H1 (cell line): Measurements from ENCODE around the gene PRPF40B. TPM values are rescaled to one million over a fixed set of nuclear protein-coding genes. Genes with fewer than 3 reads are reported as not detected.

ENCODE experiments used
- CTCF ChIA-PET: fragments of 300-600 bp; sonication (Branson Sonifier 250); formaldehyde crosslinking; loops from one replicate; lab custom pipeline; 2021; ENCODE audit not compliant: partially characterized antibody; lab: Charles Lee
- POLR2A ChIA-PET: fragments of 300-600 bp; sonication (Branson Sonifier 250); formaldehyde crosslinking; loops from one replicate; lab custom pipeline; 2021; ENCODE audit warnings: inconsistent platforms; ENCODE audit not compliant: partially characterized antibody; lab: Charles Lee
- DNase-seq, 2 experiments: peaks; one replicate each; pipeline versions ENCODE4 v3.0.0 to v3.0.0-alpha.2; 2010 to 2022; ENCODE audit warnings: low spot score in 2 of 2, low read depth in 1 of 2, mixed read lengths in 1 of 2
- FAIRE-seq: peaks from 2 replicates; lab custom pipeline; 2011; peaks lifted over from hg19 to GRCh38; lab: Jason Lieb, UNC
- H2AFZ ChIP-seq: 2 replicates; pipeline ENCODE4 v1.8.1; 2012; ENCODE audit warnings: low read length, inconsistent platforms
- H2AK5ac ChIP-seq: 2 replicates; pipeline ENCODE4 v1.6.1; 2013; ENCODE audit warnings: low read depth, low read length
- H2BK120ac ChIP-seq: replicated peaks from 2 replicates; pipeline ENCODE3; 2013; ENCODE audit warnings: low read depth, low read length, inconsistent platforms
- H2BK12ac ChIP-seq: 2 replicates; pipeline ENCODE4 v1.6.1; 2013; ENCODE audit warnings: low read depth, low read length
- H2BK15ac ChIP-seq: 2 replicates; pipeline ENCODE4 v1.6.1; 2013; ENCODE audit warnings: low read length
- H2BK20ac ChIP-seq: 2 replicates; pipeline ENCODE4 v1.6.1; 2013; ENCODE audit warnings: low read length
- H2BK5ac ChIP-seq: 2 replicates; pipeline ENCODE4 v1.6.1; 2013; ENCODE audit warnings: low read depth, low read length
- H3K14ac ChIP-seq: 2 replicates; pipeline ENCODE4 v1.6.1; 2013; ENCODE audit warnings: inconsistent platforms; ENCODE audit not compliant: insufficient read length
- H3K18ac ChIP-seq: 2 replicates; pipeline ENCODE4 v1.6.1; 2013; ENCODE audit warnings: low read length; ENCODE audit errors: extremely low read depth
- H3K23ac ChIP-seq: 2 replicates; pipeline ENCODE4 v1.6.1; 2013; ENCODE audit warnings: inconsistent platforms; ENCODE audit not compliant: insufficient read length
- H3K23me2 ChIP-seq: 2 replicates; pipeline ENCODE4 v1.6.1; 2013; ENCODE audit warnings: low read depth, low read length
- H3K27ac ChIP-seq: 2 replicates; pipeline ENCODE4 v1.6.1; 2011; ENCODE audit warnings: low read depth, low read length, inconsistent platforms
- H3K27me3 ChIP-seq, 4 experiments: replicated peaks in 1 of 4; 1 replicate in 1 of 4; 2 replicates in 3 of 4; pipeline versions ENCODE4 v1.6.1 to v1.8.1; 2011 to 2013; ENCODE audit warnings: low read length in 3 of 4, mild to moderate bottlenecking in 3 of 4, inconsistent platforms in 2 of 4, mixed read lengths in 2 of 4, moderate library complexity in 1 of 4; ENCODE audit not compliant: control insufficient read depth in 3 of 4, insufficient read depth in 3 of 4; ENCODE audit errors: extremely low read depth in 1 of 4
- H3K36me3 ChIP-seq, 4 experiments: 2 replicates each; pipeline versions ENCODE4 v1.6.1 to v1.8.1; 2011 to 2013; ENCODE audit warnings: mild to moderate bottlenecking in 4 of 4, low read length in 3 of 4, moderate library complexity in 2 of 4, control low read depth in 1 of 4, inconsistent platforms in 1 of 4; ENCODE audit not compliant: insufficient read depth in 4 of 4, control insufficient read depth in 2 of 4
- H3K4ac ChIP-seq: replicated peaks from 2 replicates; pipeline ENCODE3; 2013; ENCODE audit warnings: low read length, low read depth, mixed read lengths, inconsistent platforms; ENCODE audit not compliant: insufficient read length
- H3K4me1 ChIP-seq, 4 experiments: replicated peaks in 1 of 4; 1 replicate in 1 of 4; 2 replicates in 3 of 4; pipeline versions ENCODE4 v1.6.1 to v1.8.1; 2011 to 2013; ENCODE audit warnings: low read length in 3 of 4, inconsistent platforms in 2 of 4, mixed read lengths in 1 of 4; ENCODE audit not compliant: insufficient read depth in 4 of 4, control insufficient read depth in 3 of 4
- H3K4me2 ChIP-seq, 2 experiments: 2 replicates each; pipeline versions ENCODE4 v1.6.1 to v1.8.1; 2011 to 2013; ENCODE audit warnings: low read depth in 2 of 2, low read length in 2 of 2, control low read depth in 1 of 2, inconsistent platforms in 1 of 2, mild to moderate bottlenecking in 1 of 2; ENCODE audit not compliant: insufficient read depth in 1 of 2
- H3K4me3 ChIP-seq, 4 experiments: fragments of 200-600, 300-600 bp in 1 of 4; sonication (generic), shearing (Covaris generic), sonication (Bioruptor Twin) in 1 of 4; 2 replicates each; pipeline versions ENCODE4 v1.5.1 to v1.8.1; 2011 to 2016; ENCODE audit warnings: low read length in 4 of 4, low read depth in 3 of 4, control low read depth in 2 of 4, inconsistent platforms in 2 of 4, mild to moderate bottlenecking in 2 of 4, mixed read lengths in 1 of 4, moderate library complexity in 1 of 4; ENCODE audit not compliant: insufficient read depth in 2 of 4; ENCODE audit errors: extremely low read depth in 1 of 4
- H3K56ac ChIP-seq: replicated peaks from 2 replicates; pipeline ENCODE3; 2013; ENCODE audit warnings: low read depth, mild to moderate bottlenecking, mixed read lengths, low read length, inconsistent platforms; ENCODE audit not compliant: insufficient read length
- H3K79me1 ChIP-seq: 2 replicates; pipeline ENCODE4 v1.6.1; 2013; ENCODE audit warnings: low read depth, low read length, control low read depth
- H3K79me2 ChIP-seq, 2 experiments: 2 replicates each; pipeline versions ENCODE4 v1.6.1 to v1.8.1; 2012 to 2013; ENCODE audit warnings: low read length in 2 of 2, mild to moderate bottlenecking in 2 of 2, inconsistent platforms in 1 of 2; ENCODE audit not compliant: insufficient read depth in 2 of 2, control insufficient read depth in 1 of 2
- H3K9ac ChIP-seq, 4 experiments: replicated peaks in 1 of 4; 1 replicate in 1 of 4; 2 replicates in 3 of 4; pipeline versions ENCODE4 v1.6.1 to v1.8.1; 2011 to 2013; ENCODE audit warnings: low read depth in 3 of 4, low read length in 3 of 4, control low read depth in 2 of 4, mild to moderate bottlenecking in 2 of 4, moderate library complexity in 2 of 4, inconsistent platforms in 1 of 4; ENCODE audit errors: extremely low read depth in 1 of 4
- H3K9me3 ChIP-seq, 2 experiments: 2 replicates each; pipeline versions ENCODE4 v1.6.1 to v1.8.1; 2012 to 2013; ENCODE audit warnings: mild to moderate bottlenecking in 2 of 2, moderate library complexity in 2 of 2, control low read depth in 1 of 2, inconsistent platforms in 1 of 2, low read depth in 1 of 2, low read length in 1 of 2, mixed read lengths in 1 of 2; ENCODE audit not compliant: insufficient read depth in 2 of 2
- H4K20me1 ChIP-seq, 2 experiments: replicated peaks in 1 of 2; 2 replicates each; pipeline versions ENCODE3 to v1.8.1; 2011 to 2013; ENCODE audit warnings: inconsistent platforms in 2 of 2, low read length in 2 of 2, mild to moderate bottlenecking in 1 of 2; ENCODE audit not compliant: insufficient read depth in 2 of 2, control insufficient read depth in 1 of 2
- H4K5ac ChIP-seq: 2 replicates; pipeline ENCODE4 v1.6.1; 2013; ENCODE audit warnings: low read length, low read depth, mixed read lengths, inconsistent platforms; ENCODE audit not compliant: insufficient read length
- H4K8ac ChIP-seq: 2 replicates; pipeline ENCODE4 v1.8.0; 2013; ENCODE audit warnings: mild to moderate bottlenecking, moderate library complexity, low read length, inconsistent platforms; ENCODE audit not compliant: insufficient read depth; ENCODE audit errors: extremely low read depth
- H4K91ac ChIP-seq: replicated peaks from 2 replicates; pipeline ENCODE3; 2013; ENCODE audit warnings: low read length, mixed read lengths, inconsistent platforms; ENCODE audit not compliant: insufficient read length
- CBX8 ChIP-seq: fragments of 300-800, 300-1000 bp; sonication (generic); IDR thresholded peaks from 2 replicates; pipeline ENCODE4 v1.7.1; 2016; ENCODE audit warnings: low read depth, low read length, borderline replicate concordance
- HDAC6 ChIP-seq: IDR thresholded peaks from one replicate; pipeline ENCODE4 v1.7.1; 2012; ENCODE audit warnings: low read depth, mild to moderate bottlenecking, inconsistent platforms, low read length, moderate library complexity
- NRF1 ChIP-seq: IDR thresholded peaks from 2 replicates; pipeline ENCODE4 v1.6.1; 2011; ENCODE audit warnings: mild to moderate bottlenecking, low read depth, low read length, improper control_type of control experiment
- POLR2AphosphoS5 ChIP-seq: IDR thresholded peaks from 2 replicates; pipeline ENCODE4 v1.6.1; 2011; ENCODE audit warnings: low read depth, low read length
- RAD21 ChIP-seq, 2 experiments: IDR thresholded peaks in 1 of 2; conservative IDR thresholded peaks in 1 of 2; 2 replicates each; pipeline ENCODE4 v1.6.1; 2011; ENCODE audit warnings: low read depth in 2 of 2, low read length in 2 of 2, improper control_type of control experiment in 1 of 2, inconsistent platforms in 1 of 2, mild to moderate bottlenecking in 1 of 2, moderate library complexity in 1 of 2
- RFX5 ChIP-seq: IDR thresholded peaks from 2 replicates; pipeline ENCODE4 v1.6.1; 2011; ENCODE audit warnings: low read depth, low read length, improper control_type of control experiment, borderline replicate concordance
- SUZ12 ChIP-seq: fragments of 200-600 bp; sonication (generic); IDR thresholded peaks from 2 replicates; pipeline ENCODE4 v1.6.1; 2012; ENCODE audit warnings: mild to moderate bottlenecking, inconsistent platforms, low read length, moderate library complexity, mixed read lengths
- TAF1 ChIP-seq: IDR thresholded peaks from 2 replicates; pipeline ENCODE4 v1.6.1; 2011; ENCODE audit warnings: mild to moderate bottlenecking, low read depth, low read length
- TAF7 ChIP-seq: optimal IDR thresholded peaks from 2 replicates; pipeline ENCODE3; 2011; ENCODE audit warnings: low read depth, mild to moderate bottlenecking, inconsistent platforms, low read length, moderate library complexity, borderline replicate concordance
- ZNF274 ChIP-seq: IDR thresholded peaks from 2 replicates; pipeline ENCODE4 v1.7.0; 2012; ENCODE audit warnings: low read length, borderline replicate concordance; ENCODE audit errors: extremely low read depth
- WGBS, 2 experiments: shearing (Covaris generic) in 1 of 2; methylation state at CpG; one replicate each; pipeline versions ENCODE4 v1.1.6 to v1.1.7; 2013 to 2015; ENCODE audit warnings: low lambda C conversion rate in 2 of 2, mixed read lengths in 2 of 2, inconsistent platforms in 1 of 2, low coverage in 1 of 2, missing lambda C conversion rate in 1 of 2; ENCODE audit not compliant: insufficient replicate concordance in 2 of 2, insufficient coverage in 1 of 2, insufficient read length in 1 of 2; ENCODE audit errors: extremely low coverage in 1 of 2, missing lambda C conversion rate in 1 of 2; 5-methylcytosine and 5-hydroxymethylcytosine counted together
- polyA plus RNA-seq, 7 experiments: library from polyadenylated mRNA; depleted of rRNA in 3 of 7; stranded (reverse) in 5 of 7; unstranded in 2 of 7; fragments of >200 nt in 5 of 7; fragments of 200-250 nt in 2 of 7; gene quantifications; 1 replicate in 5 of 7; 2 replicates in 1 of 7; 4 replicates in 1 of 7; pipeline versions ENCODE4 v1.2.1 to v1.2.3, GENCODE V29; 2011 to 2013; ENCODE audit warnings: missing spikeins in 2 of 7, mixed read lengths in 2 of 7
- total RNA-seq: library from RNA; stranded (reverse); fragmentation: NEBNext Ultra II Directional; extraction: Animal tissue kit (Norgen Biotek cat#: 25700); gene quantifications from 2 replicates; pipeline ENCODE4 v1.2.1, GENCODE V29; 2021

PRPF40B gene
- total and polyA plus RNA-seq, 2 of the 8 experiments (the other 6 are each of a cell fraction or from before 2014, with no cell fraction given), result 14.4 to 24.4 TPM

- 91% methylated on average over 12 of the region's 12 CpGs; no CpG with 5 or more reads in 1 of the 2 experiments for WGBS, 2 experiments
- Histone ChIP-seq H4K91ac (no peak overlapping the region), H3K9me3 (no peaks in the 10 kb centered on the region), H3K4ac (no peak overlapping the region), H3K4me3 (no peak overlapping the region), H3K27me3 (no peaks in the 10 kb centered on the region), H3K23ac (no peak overlapping the region), H3K56ac (no peak overlapping the region), H3K23me2 (no peaks in the 10 kb centered on the region), H2AK5ac (no peak overlapping the region), H2BK12ac (no peak overlapping the region), H3K14ac (no peak overlapping the region), H3K27ac (no peak overlapping the region; the same call in 1 of the 2 replicates), H3K4me1 (no peaks in the 10 kb centered on the region), H4K20me1 (peaks cover 0 to 6% of the 10 kb centered on the region in 2 experiments), H2BK20ac (no peak overlapping the region), H3K79me1 (no peaks in the 10 kb centered on the region), H3K4me2 (no peak overlapping the region), H3K36me3 (peaks cover 15 to 58% (median 38%) of the 10 kb centered on the region in 4 experiments), H2BK120ac (no peak overlapping the region), H4K5ac (no peak overlapping the region), H3K18ac (no peak overlapping the region), H2BK15ac (no peak overlapping the region), H3K79me2 (no peaks in the 10 kb centered on the region), H4K8ac (no peak overlapping the region), H2AFZ (no peak overlapping the region), H2BK5ac (no peak overlapping the region), H3K9ac (no peak overlapping the region)
- CTCF ChIA-PET, result interaction anchor here (0.9 to 12.7 kb wide), 12 partner anchors 10 to 319 kb away, joined by 3 to 222 read pairs (median 6); partner anchors contain the start of gene FMNL3
- DNase-seq, result no peak
- POLR2A ChIA-PET, result interaction anchor here (1.1 to 2.3 kb wide), 9 partner anchors 9 to 94 kb away, joined by 3 to 8 read pairs (median 4); partner anchors contain the start of gene TMBIM6
- FAIRE-seq, result no peak
- TF ChIP-seq SUZ12, result no peak
- no peak for TF ChIP-seq TAF7
- TF ChIP-seq TAF1, result no peak
- no peak for TF ChIP-seq RFX5
- TF ChIP-seq NRF1, result no peak
- TF ChIP-seq ZNF274, result no peak
- TF ChIP-seq RAD21 (IDR thresholded peaks at IDR 0.05 in 1 of 2, conservative IDR thresholded peaks at IDR 0.05 in 1 of 2; ENCODE audit: low read depth in 2 of 2, low read length in 2 of 2), result no peak
- TF ChIP-seq HDAC6, result no peak
- TF ChIP-seq POLR2AphosphoS5, result no peak; the same call in 1 of the 2 replicates
- no peak for TF ChIP-seq CBX8
Observed at GRCh38 chr12:49646871-49647654, 23.7 kb downstream of the PRPF40B start.
